LNCaP clone FGC (cell line): ENCODE measurements around the gene DIP2A.
"Not testable (repeated sequence)": the region's sequence is repeated elsewhere in the genome, so short reads cannot be mapped to it uniquely, and the experiment has no call there.

Source experiments
- DNase-seq: peaks from one replicate; pipeline ENCODE4 v3.0.0-alpha.2; 2011; ENCODE audit warnings: low read depth
- H3K4me3 ChIP-seq: 2 replicates; pipeline ENCODE4 v1.5.1; 2011; ENCODE audit warnings: mild to moderate bottlenecking, low read depth, low read length, control low read depth
- TF ChIP-seq, protein P1 (sequence below): IDR thresholded peaks from 2 replicates; pipeline ENCODE4 v1.5.1; 2012; ENCODE audit warnings: mild to moderate bottlenecking; ENCODE audit not compliant: control insufficient read depth, insufficient read depth; ENCODE audit errors: extremely low read depth

DIP2A gene

DNA sequence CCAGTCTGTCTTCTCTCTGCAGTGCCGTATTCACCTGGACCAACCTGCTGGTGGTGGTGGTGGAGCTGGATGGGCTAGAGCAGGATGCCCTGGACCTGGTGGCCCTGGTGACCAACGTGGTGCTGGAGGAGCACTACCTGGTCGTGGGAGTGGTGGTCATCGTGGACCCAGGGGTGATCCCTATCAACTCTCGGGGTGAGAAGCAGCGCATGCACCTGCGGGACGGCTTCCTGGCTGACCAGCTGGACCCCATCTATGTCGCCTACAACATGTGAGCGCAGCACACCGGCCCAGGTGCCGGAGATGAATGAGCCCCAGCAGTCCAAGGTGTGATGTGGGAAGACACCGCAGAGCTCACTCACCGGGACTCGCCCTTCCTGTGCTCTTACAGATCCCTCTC, 108.7 kb downstream of the DIP2A start:
- no peak for DNase-seq
- no peak overlapping the region for H3K4me3 ChIP-seq

DNA sequence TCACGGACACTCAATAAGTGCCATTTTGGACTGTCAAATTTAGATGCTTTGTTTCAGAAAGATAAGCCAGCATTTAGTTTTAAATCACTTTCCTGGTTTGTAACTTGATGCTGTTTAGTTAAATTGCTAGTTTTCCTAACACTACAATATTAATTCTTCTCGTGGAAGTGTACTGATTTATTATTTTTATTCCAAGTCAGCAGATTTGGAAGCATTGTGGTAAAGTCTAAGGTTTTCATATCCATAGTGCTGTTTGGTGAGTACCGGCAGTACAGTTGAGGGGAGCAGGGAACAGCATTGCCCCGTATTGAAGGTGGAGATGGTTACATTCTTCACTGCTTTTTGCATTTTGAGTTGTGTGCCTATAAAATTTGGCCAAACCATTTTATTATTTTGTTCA, 109.9 kb downstream of the DIP2A start:
- TF ChIP-seq, protein P1, sequence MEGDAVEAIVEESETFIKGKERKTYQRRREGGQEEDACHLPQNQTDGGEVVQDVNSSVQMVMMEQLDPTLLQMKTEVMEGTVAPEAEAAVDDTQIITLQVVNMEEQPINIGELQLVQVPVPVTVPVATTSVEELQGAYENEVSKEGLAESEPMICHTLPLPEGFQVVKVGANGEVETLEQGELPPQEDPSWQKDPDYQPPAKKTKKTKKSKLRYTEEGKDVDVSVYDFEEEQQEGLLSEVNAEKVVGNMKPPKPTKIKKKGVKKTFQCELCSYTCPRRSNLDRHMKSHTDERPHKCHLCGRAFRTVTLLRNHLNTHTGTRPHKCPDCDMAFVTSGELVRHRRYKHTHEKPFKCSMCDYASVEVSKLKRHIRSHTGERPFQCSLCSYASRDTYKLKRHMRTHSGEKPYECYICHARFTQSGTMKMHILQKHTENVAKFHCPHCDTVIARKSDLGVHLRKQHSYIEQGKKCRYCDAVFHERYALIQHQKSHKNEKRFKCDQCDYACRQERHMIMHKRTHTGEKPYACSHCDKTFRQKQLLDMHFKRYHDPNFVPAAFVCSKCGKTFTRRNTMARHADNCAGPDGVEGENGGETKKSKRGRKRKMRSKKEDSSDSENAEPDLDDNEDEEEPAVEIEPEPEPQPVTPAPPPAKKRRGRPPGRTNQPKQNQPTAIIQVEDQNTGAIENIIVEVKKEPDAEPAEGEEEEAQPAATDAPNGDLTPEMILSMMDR, result no peak
- no peak overlapping the region for H3K4me3 ChIP-seq
- DNase-seq, result no peak

More for the DNA sequence above, 108.7 kb downstream of the DIP2A start:
- TF ChIP-seq, protein P1, result no peak

DNA sequence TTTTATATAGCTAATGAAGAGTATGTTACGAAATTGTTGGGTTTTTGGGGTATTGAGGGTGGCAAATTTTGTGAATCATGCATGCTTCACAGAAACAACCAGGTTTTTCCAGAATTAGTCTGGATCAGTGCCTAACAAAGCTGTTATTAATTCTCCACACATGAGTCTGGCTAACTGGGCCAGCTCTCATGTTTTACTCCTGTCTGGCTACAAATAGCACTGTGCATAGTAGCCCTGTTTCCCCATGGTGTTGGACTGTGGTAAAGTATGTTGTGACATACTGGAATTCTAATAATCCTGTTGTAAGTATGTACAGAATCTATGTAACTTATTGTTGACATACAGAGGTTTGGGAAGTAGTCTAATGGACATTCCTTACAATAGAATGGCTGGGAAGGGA, 110.4 kb downstream of the DIP2A start:
- TF ChIP-seq, protein P1, result no peak
- peak; percentile 17 for DNase-seq
- H3K4me3 ChIP-seq, result no peak overlapping the region

DNA sequence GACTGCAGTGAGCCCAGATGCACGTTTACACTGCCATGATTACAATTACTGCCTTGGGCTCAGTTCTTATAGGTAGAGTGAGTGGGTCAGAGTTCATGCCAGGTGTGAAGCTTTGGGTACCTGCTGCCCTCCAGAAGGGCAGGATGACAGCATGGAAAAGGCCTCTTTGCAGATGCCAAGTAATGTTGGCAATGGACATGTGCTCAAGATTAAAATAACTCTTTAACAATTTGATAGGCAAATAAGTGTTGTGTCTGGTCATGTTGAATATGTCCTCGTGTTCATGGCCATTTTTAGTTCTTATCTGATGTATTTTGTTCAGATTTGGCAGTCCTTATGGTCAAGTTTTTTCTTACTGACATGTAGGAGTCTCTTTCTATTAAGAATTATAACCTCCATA, 111.4 kb downstream of the DIP2A start:
- no peak overlapping the region for H3K4me3 ChIP-seq
- DNase-seq, result no peak
- TF ChIP-seq, protein P1, result no peak

DNA sequence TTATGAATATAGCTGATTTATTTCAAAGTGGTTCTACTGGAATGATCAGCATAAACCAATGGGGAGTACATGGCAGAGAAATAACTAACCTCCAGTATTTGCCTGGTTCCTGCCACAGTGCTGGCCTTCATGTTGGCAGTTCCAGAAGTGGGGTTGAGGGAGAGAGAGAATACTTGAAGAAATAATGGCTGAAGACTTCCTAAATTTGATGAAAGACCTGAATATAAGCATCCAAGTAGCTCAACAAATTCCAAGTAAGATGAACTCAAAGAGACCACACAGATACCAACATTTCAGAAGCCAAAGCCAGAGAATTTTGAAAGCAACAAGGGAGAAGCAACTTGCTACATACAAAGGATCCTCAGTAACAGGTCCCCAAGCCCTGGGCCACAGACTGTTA, 111.9 kb downstream of the DIP2A start:
- H3K4me3 ChIP-seq, result no peak overlapping the region
- DNase-seq, result no peak
- TF ChIP-seq, protein P1, result no peak

DNA sequence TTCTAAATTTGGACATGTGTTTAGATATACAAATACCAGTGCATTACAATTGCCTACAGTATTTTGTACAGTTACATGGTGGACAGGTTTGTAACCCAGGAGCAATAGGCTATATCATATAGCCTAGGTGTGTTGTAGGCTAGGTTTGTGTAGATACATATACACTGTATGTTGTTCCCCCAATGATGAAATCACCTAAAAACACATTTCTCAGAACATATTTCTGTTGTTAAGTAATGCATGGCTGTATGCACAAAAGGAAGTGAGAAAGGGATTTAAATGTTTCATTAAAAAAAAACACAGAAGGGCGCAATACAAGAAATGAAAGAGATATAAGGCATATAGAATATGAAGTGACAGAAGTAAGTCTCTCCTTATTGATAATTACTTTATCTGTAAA, 114.2 kb downstream of the DIP2A start:
- TF ChIP-seq, protein P1, result no peak
- no peak overlapping the region for H3K4me3 ChIP-seq
- no peak for DNase-seq

DNA sequence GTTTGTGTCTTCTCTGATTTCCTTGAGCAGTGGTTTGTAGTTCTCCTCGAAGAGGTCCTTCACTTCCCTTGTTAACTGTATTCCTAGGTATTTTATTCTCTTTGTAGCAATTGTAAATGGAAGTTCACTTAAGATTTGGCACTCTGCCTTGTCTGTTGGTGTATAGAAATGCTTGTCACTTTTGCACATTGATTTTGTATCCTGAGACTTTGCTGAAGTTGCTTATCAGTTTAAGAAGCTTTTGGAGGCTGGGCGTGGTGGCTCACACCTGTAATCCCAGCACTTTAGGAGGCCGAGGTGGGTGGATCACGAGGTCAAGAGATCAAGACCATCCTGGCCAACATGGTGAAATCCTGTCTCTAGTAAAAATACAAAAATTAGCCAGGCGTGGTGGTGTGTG, 119.1 kb downstream of the DIP2A start:
- not testable (repeated sequence) for DNase-seq, H3K4me3 ChIP-seq

DNA sequence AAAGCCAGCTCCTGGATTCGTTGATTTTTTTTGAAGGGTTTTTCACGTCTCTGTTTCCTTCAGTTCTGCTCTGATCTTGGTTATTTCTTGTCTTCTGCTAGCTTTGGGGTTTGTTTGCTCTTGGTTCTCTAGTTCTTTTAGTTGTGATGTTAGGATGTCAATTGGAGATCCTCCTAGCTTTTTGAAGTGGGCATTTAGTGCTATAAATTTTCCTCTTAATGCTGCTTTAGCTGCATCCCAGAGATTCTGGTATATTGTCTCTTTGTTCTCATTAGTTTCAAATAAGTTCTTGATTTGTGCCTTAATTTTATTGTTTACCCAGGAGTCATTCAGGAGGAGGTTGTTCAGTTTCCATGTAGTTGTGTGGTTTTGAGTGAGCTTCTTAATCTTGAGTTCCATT, 120.7 kb downstream of the DIP2A start:
- H3K4me3 ChIP-seq, DNase-seq: not testable (repeated sequence)
